NOMO-1 treated with DMSO at 0.1 percent for 48 hours (cell line): ENCODE measurements around the gene AMBRA1.
"Not testable (repeated sequence)": the region's sequence is repeated elsewhere in the genome, so short reads cannot be mapped to it uniquely, and the experiment has no call there.

ENCODE experiments used
- DNase-seq: peaks from one replicate; lab custom pipeline; 2025; ENCODE audit not compliant: unreplicated experiment; lab: John Stamatoyannopoulos, UW

Gene AMBRA1

GRCh38 chr11:46385169-46386004, 208.4 kb downstream of the AMBRA1 start:
- no peak for DNase-seq

GRCh38 chr11:46383974-46384701, 209.7 kb downstream of the AMBRA1 start:
- DNase-seq: no peak

DNA sequence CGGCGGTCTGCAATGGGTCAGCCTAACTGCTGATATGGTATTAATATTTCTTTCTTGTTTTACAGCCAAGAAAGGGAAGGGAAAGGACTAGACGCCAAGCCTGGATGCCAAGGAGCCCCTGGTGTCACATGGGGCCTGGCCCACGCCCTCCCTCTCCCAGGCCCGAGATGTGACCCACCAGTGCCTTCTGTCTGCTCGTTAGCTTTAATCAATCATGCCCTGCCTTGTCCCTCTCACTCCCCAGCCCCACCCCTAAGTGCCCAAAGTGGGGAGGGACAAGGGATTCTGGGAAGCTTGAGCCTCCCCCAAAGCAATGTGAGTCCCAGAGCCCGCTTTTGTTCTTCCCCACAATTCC, 210.4 kb downstream of the AMBRA1 start:
- no peak for DNase-seq

DNA sequence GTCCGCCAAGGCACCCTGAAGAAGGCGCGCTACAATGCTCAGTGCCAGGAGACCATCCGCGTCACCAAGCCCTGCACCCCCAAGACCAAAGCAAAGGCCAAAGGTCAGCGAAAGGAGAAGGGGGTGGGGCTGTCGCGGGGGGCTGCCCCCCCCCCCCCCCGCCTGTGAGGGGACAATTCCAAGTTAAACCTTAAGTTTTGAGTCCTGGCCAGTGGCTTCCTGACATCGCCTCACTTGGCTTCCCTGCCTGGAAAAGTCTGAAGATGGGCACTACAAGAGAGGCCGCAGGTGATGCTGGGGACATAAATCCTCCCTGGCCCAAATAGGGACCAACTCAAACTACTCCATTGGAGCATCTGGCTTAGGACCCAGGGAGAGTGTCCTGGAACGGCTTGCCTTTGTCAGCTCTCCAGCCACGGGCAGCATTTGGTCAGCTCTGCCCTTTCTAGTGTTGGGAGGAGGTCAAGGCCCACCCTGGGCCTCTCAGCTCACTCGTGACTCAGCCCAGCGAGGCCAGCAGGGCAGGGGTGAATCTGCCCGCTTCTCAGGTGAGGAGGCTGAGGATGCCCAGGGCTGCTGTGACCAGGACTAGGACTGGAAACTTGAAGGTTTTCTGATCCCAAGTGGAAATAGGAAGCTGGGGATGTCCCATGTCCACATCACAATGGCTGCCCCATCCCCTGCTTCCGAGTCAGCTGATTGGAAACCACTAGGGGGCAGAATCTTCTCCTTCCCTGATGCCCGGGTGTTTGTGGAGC, 211.0 kb downstream of the AMBRA1 start:
- no peak for DNase-seq

GRCh38 chr11:46381819-46382645, 211.8 kb downstream of the AMBRA1 start:
- DNase-seq: no peak

- no peak for DNase-seq
These were observed 212.6 kb downstream of the AMBRA1 start, which contains the start of gene MDK for GRCh38 chr11:46381048-46381818. Gene MDK (plus strand): TSS chr11:46381669. CDS start chr11:46382058, 389 bp downstream.

DNA sequence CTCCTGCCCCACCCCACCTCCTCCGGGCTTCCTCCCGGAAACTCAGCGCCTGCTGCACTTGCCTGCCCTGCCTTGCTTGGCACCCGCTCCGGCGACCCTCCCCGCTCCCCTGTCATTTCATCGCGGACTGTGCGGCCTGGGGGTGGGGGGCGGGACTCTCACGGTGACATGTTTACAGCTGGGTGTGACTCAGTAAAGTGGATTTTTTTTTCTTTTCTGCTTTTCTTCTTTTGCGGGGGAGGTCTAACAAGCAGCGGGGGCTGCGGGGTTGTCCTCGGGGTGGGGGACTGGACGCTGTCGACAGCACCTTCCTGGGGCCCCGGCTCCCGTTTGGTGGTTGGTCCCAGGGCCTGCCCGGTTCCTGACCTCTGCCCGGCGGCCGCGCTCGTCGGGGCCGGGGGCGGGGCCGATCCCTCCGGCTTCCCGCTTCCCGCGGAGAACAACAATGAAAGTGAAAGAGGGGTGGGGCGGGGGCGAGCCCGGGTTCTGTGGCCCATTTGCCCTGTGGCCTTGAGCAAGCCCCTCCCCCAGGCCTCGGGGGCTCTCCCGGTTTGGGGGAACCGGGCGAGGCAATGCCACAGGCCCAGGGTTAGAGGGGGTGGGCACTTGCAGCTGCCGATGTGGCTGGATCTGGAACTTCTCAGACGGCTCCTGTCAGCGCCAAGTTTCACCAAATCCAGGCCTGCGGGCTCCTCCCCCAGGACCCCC, 213.3 kb downstream of the AMBRA1 start:
- no peak for DNase-seq

GRCh38 chr11:46379482-46380293, 214.1 kb downstream of the AMBRA1 start:
- not testable (repeated sequence) for DNase-seq

GRCh38 chr11:46378811-46379481, 214.9 kb downstream of the AMBRA1 start:
- no peak for DNase-seq

GRCh38 chr11:46378296-46378695, 215.5 kb downstream of the AMBRA1 start:
- no peak for DNase-seq

DNA sequence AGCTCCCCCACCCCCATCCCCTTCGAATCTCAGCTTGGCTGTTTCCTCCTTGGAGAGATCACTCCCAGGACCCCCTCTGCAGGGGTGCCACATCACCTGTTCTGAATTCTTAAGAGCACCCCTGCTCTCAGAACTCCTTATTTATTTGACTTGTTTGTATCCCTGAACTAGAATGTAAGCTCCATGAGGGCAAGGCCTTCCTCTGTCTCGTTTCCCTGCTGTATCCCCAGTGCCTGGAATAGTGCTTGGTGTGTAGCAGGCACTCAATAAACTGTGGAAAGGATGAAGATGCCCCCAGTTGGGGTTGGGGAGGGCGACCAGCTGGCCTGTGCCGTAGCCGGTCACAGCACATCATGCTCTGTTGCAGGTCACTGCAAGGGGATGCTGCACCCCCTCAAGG, 216.0 kb downstream of the AMBRA1 start:
- no peak for DNase-seq

- DNase-seq: no peak
These were observed 216.5 kb downstream of the AMBRA1 start for GRCh38 chr11:46377290-46377689.

- DNase-seq: no peak
These were observed 217.4 kb downstream of the AMBRA1 start for GRCh38 chr11:46376258-46377050.

DNA sequence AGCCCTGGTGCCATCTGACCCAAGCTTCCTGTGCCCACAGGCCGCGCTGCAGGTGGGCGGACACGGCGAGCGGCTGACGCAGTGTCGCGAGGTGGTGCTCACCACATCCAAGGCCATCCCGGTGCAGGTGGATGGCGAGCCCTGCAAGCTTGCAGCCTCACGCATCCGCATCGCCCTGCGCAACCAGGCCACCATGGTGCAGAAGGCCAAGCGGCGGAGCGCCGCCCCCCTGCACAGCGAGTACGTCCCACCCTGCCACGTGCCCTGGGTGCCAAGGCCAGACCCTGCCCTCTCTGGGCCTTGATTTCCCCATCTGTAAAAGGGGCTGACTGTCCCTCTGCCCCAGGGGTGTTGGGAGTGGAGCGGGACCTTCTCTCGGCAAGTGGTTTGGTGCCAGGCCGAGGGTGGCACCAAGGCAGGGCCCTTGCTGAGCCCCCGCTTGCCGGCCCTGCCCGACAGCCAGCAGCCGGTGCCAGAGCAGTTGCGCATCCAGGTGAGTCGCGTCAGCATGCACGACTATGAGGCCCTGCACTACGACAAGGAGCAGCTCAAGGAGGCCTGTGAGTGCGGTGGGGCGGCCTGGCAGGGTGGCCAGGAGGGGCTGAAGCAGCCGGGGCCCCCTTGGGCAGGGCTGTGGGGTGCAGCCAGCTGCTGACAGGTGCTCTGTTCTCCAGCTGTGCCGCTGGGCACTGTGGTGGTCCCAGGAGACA, 218.3 kb downstream of the AMBRA1 start:
- no peak for DNase-seq

DNA sequence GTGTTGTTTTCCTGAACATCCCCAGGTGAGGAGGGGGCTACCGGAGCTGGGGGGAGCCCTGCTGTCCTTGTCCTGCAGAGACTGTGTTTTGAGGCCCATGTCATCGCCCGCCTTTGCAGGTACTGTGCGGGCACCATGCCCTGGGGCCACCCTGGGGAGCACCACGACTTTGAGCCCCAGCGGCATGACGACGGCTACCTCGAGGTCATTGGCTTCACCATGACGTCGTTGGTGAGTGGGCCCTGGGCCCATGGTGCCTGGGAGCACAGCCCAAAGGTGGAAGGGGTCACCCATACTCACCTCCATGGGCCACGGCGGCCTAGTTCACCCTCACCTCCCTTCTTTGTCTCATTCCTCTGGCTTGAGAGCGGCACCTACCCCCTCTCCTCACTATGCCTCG, 219.0 kb downstream of the AMBRA1 start:
- no peak for DNase-seq
